B cell (primary cell): ENCODE data around the gene PLEKHG3.

Experiments
- CTCF ChIP-seq: fragments of 200-600 bp; IDR thresholded peaks from one replicate; pipeline ENCODE4 v1.8.0; 2022; ENCODE audit warnings: antibody characterized with exemption, mild to moderate bottlenecking
- EZH2 ChIP-seq: IDR thresholded peaks from 2 replicates; pipeline ENCODE4 v1.6.1; 2012; ENCODE audit warnings: borderline replicate concordance, low read depth, mild to moderate bottlenecking, moderate library complexity, low read length; ENCODE audit not compliant: insufficient read depth, poor library complexity, severe bottlenecking

- TF ChIP-seq CTCF: no peak
- TF ChIP-seq EZH2: no peak
Measured at GRCh38 chr14:64775081-64775777, 71.0 kb downstream of the PLEKHG3 start.
